GM12873 (cell line): ENCODE measurements around the gene TMEM271.

Source experiments
- CTCF ChIP-seq: IDR thresholded peaks from 2 replicates; pipeline ENCODE4 v1.5.1; 2012; ENCODE audit warnings: low read depth, mild to moderate bottlenecking, moderate library complexity, low read length, control low read depth; ENCODE audit not compliant: insufficient read depth; ENCODE audit errors: missing control alignments

The TMEM271 gene

GRCh38 chr4:538542-539142 is 37.5 kb downstream of the TMEM271 start:
- no peak for TF ChIP-seq CTCF

- no peak for TF ChIP-seq CTCF
These were observed 38.4 kb downstream of the TMEM271 start for GRCh38 chr4:537436-538264.

GRCh38 chr4:536351-536972 is 39.6 kb downstream of the TMEM271 start:
- TF ChIP-seq CTCF: no peak

GRCh38 chr4:535924-536281 is 40.2 kb downstream of the TMEM271 start:
- TF ChIP-seq CTCF: no peak

GRCh38 chr4:535181-535923 is 40.7 kb downstream of the TMEM271 start:
- TF ChIP-seq CTCF: no peak

GRCh38 chr4:534576-535151 is 41.4 kb downstream of the TMEM271 start:
- no peak for TF ChIP-seq CTCF

- no peak for TF ChIP-seq CTCF
These were observed 42.0 kb downstream of the TMEM271 start for GRCh38 chr4:534101-534575.
